Measurements from ENCODE around the gene SLC10A7.

DNA sequence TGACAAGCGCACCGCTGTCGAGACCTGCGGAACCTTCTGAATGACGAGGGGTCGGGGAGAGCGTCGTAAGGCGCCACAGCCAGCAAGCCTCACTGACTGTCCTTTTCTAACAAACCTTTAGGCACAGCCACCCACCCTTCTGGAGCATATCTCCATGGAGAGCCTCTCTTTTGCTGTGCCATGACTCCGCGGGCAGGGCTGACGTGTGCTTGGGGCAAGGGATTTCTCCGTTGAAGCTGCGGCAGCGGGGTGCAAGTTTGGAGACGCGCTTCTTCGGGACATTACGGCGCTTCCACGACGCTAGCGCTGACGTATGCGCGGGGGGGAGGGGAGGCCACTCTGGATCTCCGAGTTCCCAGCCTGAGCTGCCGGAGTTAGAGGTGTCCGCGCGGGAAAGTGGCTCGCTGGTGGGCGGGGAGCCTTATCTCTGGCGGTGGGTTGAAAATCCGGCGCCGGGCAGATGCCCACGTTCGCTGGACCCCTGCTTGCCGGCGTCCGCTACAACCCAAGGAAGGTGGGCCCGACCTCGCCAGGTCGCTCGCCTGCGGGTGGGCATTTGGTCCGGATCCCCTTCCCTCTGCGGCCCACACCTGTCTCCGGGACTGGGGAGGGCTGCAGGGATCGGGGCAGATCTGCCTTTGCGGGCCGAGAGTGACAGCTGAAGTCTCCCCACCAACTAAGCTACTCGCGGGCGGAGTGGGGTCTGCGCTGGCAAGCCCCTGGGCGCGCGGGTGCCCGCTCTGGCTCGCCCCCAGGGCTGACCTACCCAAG lies 543 bp upstream of the SLC10A7 start:
- TF ChIP-seq, protein P1, sequence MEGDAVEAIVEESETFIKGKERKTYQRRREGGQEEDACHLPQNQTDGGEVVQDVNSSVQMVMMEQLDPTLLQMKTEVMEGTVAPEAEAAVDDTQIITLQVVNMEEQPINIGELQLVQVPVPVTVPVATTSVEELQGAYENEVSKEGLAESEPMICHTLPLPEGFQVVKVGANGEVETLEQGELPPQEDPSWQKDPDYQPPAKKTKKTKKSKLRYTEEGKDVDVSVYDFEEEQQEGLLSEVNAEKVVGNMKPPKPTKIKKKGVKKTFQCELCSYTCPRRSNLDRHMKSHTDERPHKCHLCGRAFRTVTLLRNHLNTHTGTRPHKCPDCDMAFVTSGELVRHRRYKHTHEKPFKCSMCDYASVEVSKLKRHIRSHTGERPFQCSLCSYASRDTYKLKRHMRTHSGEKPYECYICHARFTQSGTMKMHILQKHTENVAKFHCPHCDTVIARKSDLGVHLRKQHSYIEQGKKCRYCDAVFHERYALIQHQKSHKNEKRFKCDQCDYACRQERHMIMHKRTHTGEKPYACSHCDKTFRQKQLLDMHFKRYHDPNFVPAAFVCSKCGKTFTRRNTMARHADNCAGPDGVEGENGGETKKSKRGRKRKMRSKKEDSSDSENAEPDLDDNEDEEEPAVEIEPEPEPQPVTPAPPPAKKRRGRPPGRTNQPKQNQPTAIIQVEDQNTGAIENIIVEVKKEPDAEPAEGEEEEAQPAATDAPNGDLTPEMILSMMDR (IDR thresholded peaks at IDR 0.05; ENCODE audit: insufficient read depth, low read length, poor library complexity, severe bottlenecking), result no peak
- no peak for TF ChIP-seq EZH2phosphoT487 (conservative IDR thresholded peaks at IDR 0.05; ENCODE audit: low read length)

Data from SU-DHL-6 (cell line).